IgD-negative memory B cell (primary cell): ENCODE data around the gene JPT1. TPM values are rescaled to one million over a fixed set of nuclear protein-coding genes. Genes with fewer than 3 reads are reported as not detected.
"Not testable (repeated sequence)": the region's sequence is repeated elsewhere in the genome, so short reads cannot be mapped to it uniquely, and the experiment has no call there.

Experiments used
- H3K27ac Mint-ChIP-seq, 3 donors: one replicate each; pipeline ENCODE4 v1.8.0; 2020 to 2022; ENCODE audit warnings: mild to moderate bottlenecking in 3 of 3, mixed read lengths in 3 of 3, moderate library complexity in 1 of 3
- H3K27me3 Mint-ChIP-seq: one replicate; pipeline ENCODE4 v1.8.0; 2021; ENCODE audit warnings: mixed read lengths
- H3K36me3 Mint-ChIP-seq: one replicate; pipeline ENCODE4 v1.8.0; 2020; ENCODE audit warnings: mild to moderate bottlenecking, mixed read lengths
- H3K4me1 Mint-ChIP-seq, 3 donors: one replicate each; pipeline ENCODE4 v1.8.0; 2020 to 2022; ENCODE audit warnings: mixed read lengths in 3 of 3, mild to moderate bottlenecking in 1 of 3
- H3K4me3 Mint-ChIP-seq, 4 donors: one replicate each; pipeline ENCODE4 v1.8.0; 2020 to 2022; ENCODE audit warnings: mild to moderate bottlenecking in 4 of 4, mixed read lengths in 4 of 4, moderate library complexity in 3 of 4
- H3K9me3 Mint-ChIP-seq, 3 donors: one replicate each; pipeline ENCODE4 v1.8.0; 2020 to 2021; ENCODE audit warnings: mixed read lengths in 3 of 3, mild to moderate bottlenecking in 1 of 3
- polyA plus RNA-seq: library from polyadenylated mRNA; unstranded; fragments of 300-500 nt; fragmentation: Illumina TruSeq; gene quantifications from one replicate; pipeline ENCODE4 v1.2.3, GENCODE V29; 2021

The JPT1 gene
- polyA plus RNA-seq, 1 donor from 2014 or later: 150 TPM

DNA sequence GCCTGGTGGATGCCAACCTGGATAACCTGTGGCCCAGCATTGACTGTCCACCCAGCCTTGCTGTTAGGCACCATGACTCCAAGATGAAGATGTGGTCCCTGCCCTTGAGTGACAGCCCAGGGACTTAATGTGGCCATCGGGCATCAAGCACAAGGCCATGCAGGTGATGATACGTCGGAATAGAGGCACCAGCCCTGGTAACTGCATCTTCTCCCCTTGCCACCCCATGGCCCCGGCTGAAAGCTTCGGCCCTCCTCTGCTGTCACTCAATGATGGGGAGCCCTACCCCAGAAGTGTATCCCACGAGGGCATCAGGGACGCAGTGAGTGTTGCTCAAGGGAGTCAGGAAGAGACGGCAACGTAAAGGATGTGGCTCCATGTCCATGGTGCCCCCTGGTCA, 24.7 kb downstream of the JPT1 start:
- peaks cover 2% of the 10 kb centered on the region for H3K36me3 Mint-ChIP-seq

DNA sequence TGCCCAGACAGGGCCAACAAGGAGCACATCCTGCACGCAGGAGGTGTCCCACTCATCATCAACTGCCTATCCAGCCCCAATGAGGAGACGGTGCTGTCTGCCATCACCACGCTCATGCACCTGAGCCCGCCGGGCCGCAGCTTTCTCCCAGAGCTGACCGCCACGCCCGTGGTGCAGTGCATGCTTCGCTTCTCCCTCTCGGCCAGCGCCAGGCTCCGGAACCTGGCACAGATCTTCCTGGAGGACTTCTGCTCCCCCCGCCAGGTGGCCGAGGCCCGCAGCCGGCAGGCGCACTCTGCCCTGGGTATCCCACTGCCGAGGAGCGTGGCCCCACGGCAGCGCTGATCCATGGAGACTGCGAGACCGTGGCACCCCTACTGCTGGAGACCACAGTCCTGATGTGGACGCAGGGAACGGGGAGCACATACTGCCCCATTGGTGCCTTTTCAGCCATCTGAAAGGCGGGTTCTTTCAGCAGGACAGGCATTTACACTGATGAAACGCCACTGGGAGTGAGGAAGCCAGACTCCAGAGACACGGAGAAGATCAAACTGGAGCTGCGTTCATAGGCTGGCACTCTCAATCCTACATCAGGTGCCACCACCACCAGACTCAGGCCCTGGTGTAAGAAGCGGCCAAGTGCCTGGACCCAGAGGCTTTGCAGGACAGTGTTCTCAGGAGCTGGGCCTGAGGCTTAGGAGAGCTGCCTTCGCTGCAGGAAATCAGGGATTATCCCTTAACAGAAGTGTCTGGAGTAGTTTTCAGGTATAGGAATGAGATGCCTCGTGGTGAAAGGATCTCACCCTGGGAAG, 25.4 kb downstream of the JPT1 start:
- peaks cover 22 to 38% (median 30%) of the 10 kb centered on the region in 3 donors for H3K4me1 Mint-ChIP-seq

More for the DNA sequence above, 24.7 kb downstream of the JPT1 start:
- Mint-ChIP-seq H3K4me3 (peak overlapping the region; percentile 63 to 99 (median 76)), H3K27ac (no peak overlapping the region), H3K27me3 (no peaks in the 10 kb centered on the region), H3K9me3 (no peaks in the 10 kb centered on the region), H3K4me1 (peaks cover 19 to 34% (median 31%) of the 10 kb centered on the region in 3 donors)

DNA sequence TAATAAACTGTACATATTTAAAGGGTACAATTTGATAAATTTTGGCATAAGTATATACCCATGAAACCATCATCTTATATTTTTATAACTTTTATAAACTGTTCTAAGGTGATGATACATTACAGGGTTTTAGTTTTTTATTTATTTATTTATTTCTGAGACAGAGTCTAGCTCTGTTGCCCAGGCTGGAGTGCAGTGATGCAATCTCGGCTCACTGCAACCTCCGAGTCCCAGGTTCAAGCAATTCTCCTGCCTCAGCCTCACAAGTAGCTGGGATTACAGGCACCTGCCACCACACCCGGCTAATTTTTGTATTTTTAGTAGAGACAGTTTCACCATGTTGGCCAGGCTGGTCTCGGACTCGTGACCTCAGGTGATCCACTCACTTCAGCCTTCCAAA, 26.4 kb downstream of the JPT1 start:
- peaks cover 24 to 39% (median 30%) of the 10 kb centered on the region in 3 donors for H3K4me1 Mint-ChIP-seq
- H3K4me3 Mint-ChIP-seq: peak overlapping the region; percentile 21 to 99 (median 65)
- H3K27ac Mint-ChIP-seq: peak overlapping the region in 2 of 3 donors; percentile 42 to 59
- not testable (repeated sequence) for H3K27me3 Mint-ChIP-seq, H3K36me3 Mint-ChIP-seq, H3K9me3 Mint-ChIP-seq

More for the DNA sequence above, 25.4 kb downstream of the JPT1 start:
- H3K27ac Mint-ChIP-seq: no peak overlapping the region
- peak overlapping the region; percentile 48 to 99 (median 76) for H3K4me3 Mint-ChIP-seq
- H3K27me3 Mint-ChIP-seq: no peaks in the 10 kb centered on the region
- H3K9me3 Mint-ChIP-seq: no peaks in the 10 kb centered on the region
- peaks cover 2% of the 10 kb centered on the region for H3K36me3 Mint-ChIP-seq

DNA sequence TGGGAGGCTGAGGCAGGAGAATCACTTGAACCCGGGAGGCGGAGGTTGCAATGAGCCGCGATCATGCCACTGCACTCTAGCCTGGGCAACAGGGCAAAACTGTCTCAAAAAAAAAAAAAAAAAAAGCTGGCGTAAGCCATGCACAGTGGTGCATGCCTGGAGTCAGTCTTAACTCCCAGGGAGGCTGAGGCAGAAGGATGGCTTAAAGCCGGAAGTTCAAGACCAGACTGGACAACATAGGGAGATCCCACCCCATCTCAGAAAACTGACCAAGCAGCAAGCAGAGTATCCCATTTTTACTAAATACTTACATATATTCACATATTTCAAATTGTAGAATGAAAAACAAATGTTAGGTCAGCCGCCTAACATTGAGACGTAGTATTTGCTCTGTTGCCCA, 27.4 kb downstream of the JPT1 start:
- H3K36me3 Mint-ChIP-seq: peaks cover 2% of the 10 kb centered on the region
- peaks cover 19 to 35% (median 24%) of the 10 kb centered on the region in 3 donors for H3K4me1 Mint-ChIP-seq
- H3K27ac Mint-ChIP-seq: no peak overlapping the region
- H3K27me3 Mint-ChIP-seq: no peaks in the 10 kb centered on the region
- no peaks in the 10 kb centered on the region for H3K9me3 Mint-ChIP-seq
- no peak overlapping the region for H3K4me3 Mint-ChIP-seq

DNA sequence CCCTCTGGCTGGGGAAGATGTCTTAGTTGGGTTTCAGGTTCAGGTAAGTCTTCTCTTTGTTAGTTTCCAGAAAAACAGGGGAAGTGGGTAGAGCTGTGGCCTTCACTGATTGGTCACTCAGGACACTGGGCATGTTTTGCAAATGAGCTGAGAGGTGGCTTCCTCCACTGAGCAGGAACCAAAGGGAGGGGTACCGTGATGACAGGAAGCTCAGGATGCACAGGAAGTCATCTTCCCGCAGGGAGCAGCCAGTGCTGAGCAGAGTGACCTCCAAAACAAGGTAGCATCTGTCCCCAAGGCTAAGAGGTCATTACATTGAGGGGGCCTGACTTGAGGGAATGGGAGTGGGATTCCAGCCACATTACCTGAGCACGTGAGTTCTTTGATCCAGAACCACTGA, 28.3 kb downstream of the JPT1 start:
- H3K4me1 Mint-ChIP-seq: peaks cover 22 to 36% (median 23%) of the 10 kb centered on the region in 3 donors
- H3K4me3 Mint-ChIP-seq: peak overlapping the region; percentile 10 to 47 (median 20)
- no peaks in the 10 kb centered on the region for H3K27me3 Mint-ChIP-seq
- H3K9me3 Mint-ChIP-seq: no peaks in the 10 kb centered on the region
- peaks cover 2% of the 10 kb centered on the region for H3K36me3 Mint-ChIP-seq
- H3K27ac Mint-ChIP-seq: peak overlapping the region in 2 of 3 donors; percentile 19 to 92

DNA sequence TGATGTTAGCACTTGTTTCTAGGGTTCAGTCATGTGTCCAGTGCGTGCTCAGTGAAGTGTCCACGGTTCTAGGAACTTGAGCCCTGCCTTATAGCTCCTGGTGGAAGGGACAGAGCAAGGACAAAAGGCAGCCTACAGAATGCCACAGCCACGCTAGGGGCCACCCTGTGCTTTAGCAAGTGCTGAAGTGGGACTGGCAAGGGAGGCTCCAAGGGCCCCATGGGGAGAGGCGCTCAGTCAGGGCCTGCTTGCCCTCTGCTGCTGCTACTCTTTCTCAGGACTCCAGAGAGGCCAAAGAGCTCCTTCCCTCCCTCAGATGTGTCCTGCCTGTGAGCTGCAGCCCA, 29.5 kb downstream of the JPT1 start:
- Mint-ChIP-seq H3K9me3 (no peaks in the 10 kb centered on the region), H3K27me3 (no peaks in the 10 kb centered on the region), H3K4me3 (peak overlapping the region in 3 of 4 donors; percentile 12 to 83 (median 37)), H3K4me1 (peaks cover 16 to 34% (median 19%) of the 10 kb centered on the region in 3 donors), H3K27ac (peak overlapping the region in 2 of 3 donors; percentile 56 to 77), H3K36me3 (peaks cover 3% of the 10 kb centered on the region)

DNA sequence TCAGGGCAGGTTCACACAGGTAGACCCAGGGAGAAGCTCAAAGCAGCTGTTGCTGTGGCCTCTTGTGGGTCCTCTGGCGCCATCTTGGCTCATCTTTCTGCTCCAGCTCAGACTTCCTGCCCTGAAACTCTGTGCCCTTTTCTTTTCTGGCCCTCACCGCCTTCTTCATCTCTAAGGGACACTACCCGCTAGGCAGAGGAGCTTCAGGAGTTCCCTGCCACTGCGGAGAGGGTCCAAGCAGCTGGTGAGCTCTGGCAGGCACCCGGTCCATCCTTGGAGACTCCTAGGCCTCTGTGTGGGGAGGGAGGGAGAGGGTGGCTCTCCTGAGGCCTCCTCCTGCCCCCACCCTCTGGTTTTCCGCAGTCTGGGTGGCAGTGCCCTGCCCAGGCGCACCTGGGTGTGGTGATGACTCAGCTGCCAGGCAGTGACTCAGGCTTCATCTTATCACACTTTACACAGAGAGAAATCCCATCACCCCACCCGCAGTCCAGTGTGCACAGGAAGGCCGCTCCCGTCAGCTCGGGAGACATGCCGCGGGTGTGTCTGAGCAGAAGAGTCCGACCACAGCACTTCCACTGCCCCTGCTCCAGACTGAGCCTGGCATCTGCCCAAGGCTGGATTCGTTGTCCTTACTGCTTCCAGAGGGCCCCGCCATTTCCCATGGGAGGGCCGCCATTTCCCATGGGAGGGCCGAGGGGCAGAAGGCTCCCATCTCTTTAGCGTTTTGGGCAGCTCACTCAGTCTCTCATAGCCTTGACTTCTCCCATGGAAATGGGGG, 30.1 kb downstream of the JPT1 start:
- H3K36me3 Mint-ChIP-seq: peaks cover 3% of the 10 kb centered on the region
- peak overlapping the region in 2 of 4 donors; percentile 68 to 83 for H3K4me3 Mint-ChIP-seq

DNA sequence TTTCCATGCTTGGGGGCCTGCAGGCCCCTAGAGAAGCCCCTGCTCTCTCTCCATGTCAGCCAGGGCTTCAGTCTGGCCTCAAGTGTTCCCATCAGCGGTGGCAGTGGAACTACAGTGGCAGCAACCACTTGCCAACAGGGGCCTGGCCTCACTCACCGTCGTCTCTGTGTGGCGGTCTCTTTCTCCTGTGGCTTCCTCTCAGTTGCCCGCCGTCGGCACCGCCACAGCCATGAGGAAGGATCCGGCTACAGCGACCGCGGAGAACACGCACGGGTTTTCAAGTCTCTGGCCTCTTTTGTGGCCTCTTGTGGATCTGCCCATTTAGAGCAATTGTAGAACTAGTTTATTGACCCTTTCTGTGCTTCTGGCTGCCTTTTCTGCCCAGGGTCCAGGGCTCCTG, 36.0 kb downstream of the JPT1 start:
- H3K36me3 Mint-ChIP-seq: peaks cover 8% of the 10 kb centered on the region
- H3K27me3 Mint-ChIP-seq: no peaks in the 10 kb centered on the region
- no peaks in the 10 kb centered on the region for H3K9me3 Mint-ChIP-seq
- peak overlapping the region in 2 of 4 donors; percentile 20 to 34 for H3K4me3 Mint-ChIP-seq
- peaks cover 29 to 45% (median 30%) of the 10 kb centered on the region in 3 donors for H3K4me1 Mint-ChIP-seq
- peak overlapping the region in 1 of 3 donors; percentile 23 for H3K27ac Mint-ChIP-seq

More for the DNA sequence above, 30.1 kb downstream of the JPT1 start:
- Mint-ChIP-seq H3K27me3 (no peaks in the 10 kb centered on the region), H3K27ac (peak overlapping the region; percentile 56 to 86 (median 77)), H3K9me3 (no peaks in the 10 kb centered on the region), H3K4me1 (peaks cover 16 to 30% (median 16%) of the 10 kb centered on the region in 3 donors)

DNA sequence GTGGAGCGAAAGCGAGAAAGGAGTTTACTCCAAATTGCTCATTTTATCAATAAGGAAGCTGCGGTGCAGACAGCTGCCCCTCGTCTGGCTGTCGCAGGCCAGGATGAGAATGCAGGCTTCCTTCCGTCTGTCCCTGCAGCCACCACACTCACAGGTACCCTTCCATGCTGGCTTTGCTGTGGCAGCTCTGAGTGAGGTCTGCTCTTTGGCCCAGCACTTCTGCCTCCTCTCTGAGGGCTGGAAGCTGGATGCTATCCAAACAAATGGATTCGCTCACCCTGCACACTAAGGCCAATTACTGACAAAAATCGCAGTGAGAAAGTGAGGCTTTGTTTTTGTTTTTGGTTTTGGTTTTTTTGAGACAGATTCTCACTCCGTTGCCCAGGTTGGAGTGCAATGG, 37.6 kb downstream of the JPT1 start:
- Mint-ChIP-seq H3K36me3 (peaks cover 8% of the 10 kb centered on the region), H3K27me3 (no peaks in the 10 kb centered on the region), H3K4me1 (peaks cover 35 to 49% (median 35%) of the 10 kb centered on the region in 3 donors), H3K4me3 (peak overlapping the region in 2 of 4 donors; percentile 66 to 95), H3K9me3 (no peaks in the 10 kb centered on the region), H3K27ac (no peak overlapping the region)

DNA sequence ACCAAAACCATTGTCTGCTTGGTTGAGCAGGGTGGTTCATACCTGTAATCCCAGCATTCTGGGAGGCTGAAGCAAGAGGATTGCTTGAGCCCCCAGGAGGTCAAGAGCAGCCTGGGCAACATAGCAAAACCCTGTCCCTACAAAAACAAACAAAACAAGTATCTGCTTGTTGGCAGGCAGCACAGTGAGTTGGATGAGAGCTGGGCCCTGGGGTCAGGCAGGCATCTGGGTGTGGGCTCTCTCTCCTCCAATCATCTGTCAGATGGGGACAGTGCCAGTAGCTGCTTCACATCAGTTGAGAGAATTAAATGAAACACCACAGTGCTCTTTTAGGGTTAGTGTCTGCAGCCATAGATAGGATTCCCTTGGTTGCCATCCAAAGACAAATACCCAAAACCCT, 38.8 kb downstream of the JPT1 start:
- peak overlapping the region in 3 of 4 donors; percentile 94 to 96 (median 95) for H3K4me3 Mint-ChIP-seq
- no peaks in the 10 kb centered on the region for H3K27me3 Mint-ChIP-seq
- peak overlapping the region in 2 of 3 donors; percentile 59 to 95 for H3K27ac Mint-ChIP-seq
- H3K36me3 Mint-ChIP-seq: peaks cover 8% of the 10 kb centered on the region
- peaks cover 36 to 48% (median 37%) of the 10 kb centered on the region in 3 donors for H3K4me1 Mint-ChIP-seq
- H3K9me3 Mint-ChIP-seq: no peaks in the 10 kb centered on the region

DNA sequence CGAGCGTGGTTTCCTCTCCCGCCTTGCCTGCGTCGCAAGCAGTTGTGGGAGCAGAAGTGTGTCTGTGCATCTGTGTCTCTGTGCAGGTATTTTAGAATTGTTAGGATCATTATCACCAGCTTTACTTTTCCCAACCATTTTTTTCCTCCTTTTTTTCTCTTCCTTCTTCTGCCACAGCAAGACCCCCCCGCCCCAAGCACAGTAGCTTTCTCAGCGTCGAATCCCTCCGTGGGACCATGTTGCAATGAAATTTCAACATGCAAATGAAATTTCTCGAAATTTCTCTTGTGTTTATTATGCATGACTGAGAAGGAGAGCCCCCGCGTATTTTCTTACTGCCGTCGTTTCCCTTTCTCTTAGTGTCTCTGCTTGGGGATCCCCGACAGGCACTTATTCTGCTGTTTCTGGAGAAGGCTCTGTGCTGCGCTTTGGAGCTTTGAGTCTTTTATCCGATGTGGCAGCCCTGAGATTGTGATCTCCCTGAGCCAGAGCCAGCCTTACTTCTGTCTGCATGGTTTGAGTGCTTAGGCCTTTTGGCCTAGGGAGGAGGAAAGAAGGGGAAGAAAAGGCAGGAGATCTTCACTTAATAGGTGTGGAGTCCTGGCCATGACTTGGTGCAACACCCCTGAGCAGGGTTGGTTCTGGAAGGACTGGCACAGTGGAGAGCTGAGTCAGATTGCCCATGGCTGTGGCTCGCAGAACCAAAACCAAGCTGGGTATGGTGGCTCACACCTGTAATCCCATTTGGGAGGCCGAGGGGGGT, 39.6 kb downstream of the JPT1 start:
- Mint-ChIP-seq H3K27ac (peak overlapping the region; percentile 88 to 95 (median 93)), H3K9me3 (no peaks in the 10 kb centered on the region), H3K4me3 (peak overlapping the region; percentile 88 to 96 (median 94)), H3K4me1 (peaks cover 39 to 48% (median 40%) of the 10 kb centered on the region in 3 donors), H3K36me3 (peaks cover 5% of the 10 kb centered on the region), H3K27me3 (no peaks in the 10 kb centered on the region)

DNA sequence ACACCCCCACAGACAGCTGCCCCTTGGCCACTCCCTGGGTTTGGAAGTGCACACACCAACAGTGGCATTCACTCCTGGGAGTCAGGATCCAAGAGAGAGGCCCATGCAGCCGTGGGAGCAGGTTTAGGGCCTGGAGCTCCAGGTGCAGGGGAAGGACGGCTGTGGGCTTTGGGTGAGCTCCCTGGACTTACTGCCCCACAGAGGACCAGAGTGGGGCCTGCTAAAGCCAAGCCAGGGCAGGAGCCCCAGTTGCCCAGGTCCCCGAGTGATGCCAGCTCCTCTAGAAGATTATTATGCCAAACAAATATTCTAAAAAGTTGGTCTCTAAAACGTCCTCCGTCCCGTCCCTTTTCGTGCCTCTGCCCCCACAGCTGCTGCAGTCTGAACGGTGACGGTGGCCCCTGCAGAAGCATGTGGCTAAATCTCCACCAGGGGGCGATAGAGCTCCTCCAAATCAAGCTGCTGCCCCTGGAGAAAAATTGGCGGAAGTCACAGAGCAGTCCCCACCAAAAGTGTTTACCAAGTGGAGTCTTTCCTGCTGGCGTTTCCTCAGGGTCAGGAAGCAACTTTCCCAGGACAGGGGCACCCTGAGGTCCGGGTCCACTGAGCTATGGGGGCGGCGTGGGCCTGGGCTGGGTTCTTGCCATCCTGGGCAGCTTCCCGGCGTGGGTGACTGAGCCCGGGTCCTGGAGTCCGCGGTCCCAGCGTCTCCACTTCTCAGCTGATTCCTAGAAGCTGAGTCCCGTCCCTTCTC, 40.3 kb downstream of the JPT1 start:
- H3K36me3 Mint-ChIP-seq: peaks cover 5% of the 10 kb centered on the region
- H3K27ac Mint-ChIP-seq: peak overlapping the region; percentile 88 to 95 (median 93)
- peak overlapping the region; percentile 88 to 96 (median 94) for H3K4me3 Mint-ChIP-seq
- H3K9me3 Mint-ChIP-seq: no peaks in the 10 kb centered on the region
- peaks cover 40 to 47% (median 41%) of the 10 kb centered on the region in 3 donors for H3K4me1 Mint-ChIP-seq
- H3K27me3 Mint-ChIP-seq: no peaks in the 10 kb centered on the region

DNA sequence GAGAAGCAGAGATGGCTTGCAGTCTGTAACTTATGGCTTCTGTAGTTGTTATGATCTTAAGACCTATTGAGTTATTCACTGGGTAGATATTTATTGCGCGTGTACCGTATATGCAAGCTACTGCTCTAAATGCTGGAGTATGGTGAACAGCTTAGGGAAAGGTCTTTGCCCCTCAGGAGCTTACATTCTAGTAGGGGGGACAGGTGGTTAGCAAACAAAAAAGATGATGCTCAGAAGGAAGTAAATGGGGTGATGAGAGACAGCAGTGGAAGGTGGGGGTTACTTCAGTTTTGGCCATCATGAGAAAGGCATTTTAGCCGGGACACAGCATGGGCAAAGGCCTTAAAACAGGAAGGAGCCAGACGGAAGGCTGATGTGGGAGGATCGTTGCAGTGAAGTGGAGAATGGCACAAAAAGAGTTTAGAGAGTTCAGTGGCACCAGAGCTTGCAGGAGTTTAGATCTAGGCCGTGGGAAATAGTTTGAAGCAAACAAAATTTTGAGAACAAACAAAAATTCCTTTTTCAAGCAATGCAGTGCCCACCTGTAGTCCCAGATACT, 42.5 kb downstream of the JPT1 start:
- H3K4me3 Mint-ChIP-seq: peak overlapping the region; percentile 56 to 93 (median 72)
- H3K4me1 Mint-ChIP-seq: peaks cover 26 to 43% (median 41%) of the 10 kb centered on the region in 3 donors
- H3K27me3 Mint-ChIP-seq: peaks cover 2% of the 10 kb centered on the region
- peaks cover 2% of the 10 kb centered on the region for H3K36me3 Mint-ChIP-seq
- peak overlapping the region in 2 of 3 donors; percentile 69 to 71 for H3K27ac Mint-ChIP-seq
- H3K9me3 Mint-ChIP-seq: no peaks in the 10 kb centered on the region
